HepG2 (cell line): ENCODE measurements around the gene ICE2. TPM values are rescaled to one million over a fixed set of nuclear protein-coding genes. Genes with fewer than 3 reads are reported as not detected.

Experiments
- AGO2 ChIP-seq: fragments of 200-400 bp; formaldehyde crosslinking; optimal IDR thresholded peaks from 2 replicates; pipeline ENCODE3; 2017; ENCODE audit warnings: mild to moderate bottlenecking, low read depth, low read length, moderate library complexity
- AHR ChIP-seq: IDR thresholded peaks from 2 replicates; pipeline ENCODE4 v1.6.1; 2018; ENCODE audit warnings: missing genetic modification reagents, missing compliant biosample characterization
- CBX2 ChIP-seq, 2 experiments: fragments of 200-600 bp in 1 of 2; sonication (generic); formaldehyde crosslinking in 1 of 2; IDR thresholded peaks; 2 replicates each; pipeline versions ENCODE4 v1.7.0 to v1.8.1; 2018 to 2022; ENCODE audit warnings: low read depth in 2 of 2, low read length in 1 of 2, mild to moderate bottlenecking in 1 of 2, missing genetic modification reagents in 1 of 2
- GPBP1L1 ChIP-seq: sonication (generic); formaldehyde crosslinking; IDR thresholded peaks from 2 replicates; pipeline ENCODE4 v1.5.0; 2020; ENCODE audit warnings: mild to moderate bottlenecking, missing genetic modification reagents
- KLF9 ChIP-seq: IDR thresholded peaks from 2 replicates; pipeline ENCODE4 v1.6.1; 2016; ENCODE audit warnings: low read depth
- MXI1 ChIP-seq: IDR thresholded peaks from 3 replicates; pipeline ENCODE4 v1.6.1; 2012; ENCODE audit warnings: low read depth, low read length, inconsistent platforms, borderline replicate concordance
- NCOA1 ChIP-seq: sonication (generic); formaldehyde crosslinking; IDR thresholded peaks from 2 replicates; pipeline ENCODE4 v1.9.0; 2021; ENCODE audit warnings: missing genetic modification reagents
- POGZ ChIP-seq: sonication (generic); formaldehyde crosslinking; IDR thresholded peaks from 2 replicates; pipeline ENCODE4 v1.4.0; 2020; ENCODE audit warnings: mild to moderate bottlenecking, missing genetic modification reagents
- SRY ChIP-seq: sonication (generic); formaldehyde crosslinking; IDR thresholded peaks from 2 replicates; pipeline ENCODE4 v1.8.0; 2022; ENCODE audit warnings: mild to moderate bottlenecking, missing genetic modification reagents
- TMF1 ChIP-seq: sonication (generic); formaldehyde crosslinking; IDR thresholded peaks from 2 replicates; pipeline ENCODE4 v1.8.1; 2022; ENCODE audit warnings: low read depth, missing genetic modification reagents
- YY1 ChIP-seq: IDR thresholded peaks from 2 replicates; pipeline ENCODE4 v1.6.1; 2011; ENCODE audit warnings: low read length, low read depth, moderate library complexity, mild to moderate bottlenecking; ENCODE audit not compliant: insufficient read depth, insufficient replicate concordance
- ZMYM3 ChIP-seq: sonication (generic); formaldehyde crosslinking; IDR thresholded peaks from 2 replicates; pipeline ENCODE4 v1.5.1; 2020; ENCODE audit warnings: mild to moderate bottlenecking, missing genetic modification reagents
- ZNF513 ChIP-seq: sonication (generic); formaldehyde crosslinking; conservative IDR thresholded peaks from 2 replicates; pipeline ENCODE4 v1.5.0; 2020; ENCODE audit warnings: missing genetic modification reagents
- ZNF530 ChIP-seq: sonication (generic); formaldehyde crosslinking; IDR thresholded peaks from 2 replicates; pipeline ENCODE4 v1.5.0; 2020; ENCODE audit warnings: low read depth, mild to moderate bottlenecking, missing genetic modification reagents
- ZNF609 ChIP-seq: sonication (generic); formaldehyde crosslinking; IDR thresholded peaks from 2 replicates; pipeline ENCODE4 v1.4.0; 2020; ENCODE audit warnings: mild to moderate bottlenecking, missing genetic modification reagents, borderline replicate concordance
- ZNF704 ChIP-seq: sonication (generic); formaldehyde crosslinking; IDR thresholded peaks from 2 replicates; pipeline ENCODE4 v1.8.1; 2023; ENCODE audit warnings: mild to moderate bottlenecking, inconsistent platforms, moderate library complexity, missing genetic modification reagents, borderline replicate concordance
- ZNF766 ChIP-seq: sonication (generic); formaldehyde crosslinking; IDR thresholded peaks from 2 replicates; pipeline ENCODE4 v1.5.0; 2020; ENCODE audit warnings: missing genetic modification reagents, borderline replicate concordance
- polyA plus RNA-seq, 8 experiments: library from polyadenylated mRNA; depleted of rRNA in 3 of 8; stranded (reverse) in 7 of 8; unstranded in 1 of 8; fragments of >200 nt; fragmentation: Illumina TruSeq in 4 of 8; extraction: Trizol in 4 of 8; gene quantifications; 2 replicates each; pipeline versions ENCODE4 v1.2.1 to v1.2.3, GENCODE V29; 2011 to 2016; ENCODE audit warnings: low read depth in 4 of 8, missing spikeins in 1 of 8, mixed read lengths in 1 of 8; ENCODE audit not compliant: insufficient read depth in 1 of 8
- total RNA-seq, 5 experiments: library from RNA; depleted of rRNA; stranded (reverse); fragments of >200 nt; fragmentation: Illumina TruSeq; extraction: Trizol; gene quantifications; 2 replicates each; pipeline ENCODE4 v1.2.3, GENCODE V29; 2016; ENCODE audit warnings: low read depth in 1 of 5

Gene ICE2
- total and polyA plus RNA-seq, 2 of the 13 experiments (the other 11 are each of a cell fraction or from before 2014, with no cell fraction given) = 24.8 to 26.4 TPM

- TF ChIP-seq ZNF609 (CRISPR knock-in tag) (peak; percentile 80), YY1 (no peak), ZNF530 (no peak), CBX2 (IDR thresholded peaks at IDR 0.05; ENCODE audit: low read depth, low read length) (no peak), CBX2 (CRISPR knock-in tag; IDR thresholded peaks at IDR 0.05; ENCODE audit: low read depth) (no peak), ZNF766 (CRISPR knock-in tag) (no peak), ZMYM3 (CRISPR knock-in tag) (peak; percentile 89), AGO2 (no peak), NCOA1 (CRISPR knock-in tag) (0 out of 2 replicates have a peak, but pooled peaks have one; percentile 29), ZNF704 (CRISPR knock-in tag) (0 out of 2 replicates have a peak, but pooled peaks have one; percentile 47), AHR (peak; percentile 61; the same call in 1 of the 2 replicates), KLF9 (CRISPR knock-in tag) (no peak), POGZ (CRISPR knock-in tag) (peak; percentile 83), TMF1 (CRISPR knock-in tag) (no peak), GPBP1L1 (no peak), ZNF513 (CRISPR knock-in tag) (no peak), SRY (CRISPR knock-in tag) (no peak), MXI1 (peak; percentile 68; the same call in 1 of the 3 replicates)
These were observed 85.8 kb downstream of the ICE2 start (continued) for GRCh38 chr15:60392986-60393790.
